NCI-H82 treated with DMSO at 0.1 percent for 48 hours (cell line): ENCODE data around the gene TIE1.

ENCODE experiments used
- DNase-seq: peaks from one replicate; lab custom pipeline; 2025; ENCODE audit not compliant: unreplicated experiment; lab: John Stamatoyannopoulos, UW

Gene TIE1

DNA sequence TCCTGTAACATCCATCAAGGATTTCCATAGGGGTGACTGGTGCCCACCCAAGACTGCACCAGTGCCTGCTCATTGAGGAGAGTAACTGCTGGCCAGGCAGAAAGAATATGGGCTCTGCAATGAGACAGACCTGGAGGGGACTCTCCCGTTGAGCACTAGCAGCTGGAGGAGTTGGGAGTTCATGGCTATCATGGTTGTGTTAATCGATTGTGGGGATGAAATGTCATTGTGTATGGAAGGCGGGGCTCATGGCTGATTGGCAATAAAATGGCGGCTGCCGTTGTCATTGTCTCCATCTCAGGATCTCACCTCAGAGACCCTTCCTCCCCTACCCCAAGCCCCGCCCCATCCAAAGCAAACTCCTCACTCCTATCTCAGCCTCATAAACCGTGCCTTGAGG, 27.1 kb upstream of the TIE1 start:
- DNase-seq = no peak

DNA sequence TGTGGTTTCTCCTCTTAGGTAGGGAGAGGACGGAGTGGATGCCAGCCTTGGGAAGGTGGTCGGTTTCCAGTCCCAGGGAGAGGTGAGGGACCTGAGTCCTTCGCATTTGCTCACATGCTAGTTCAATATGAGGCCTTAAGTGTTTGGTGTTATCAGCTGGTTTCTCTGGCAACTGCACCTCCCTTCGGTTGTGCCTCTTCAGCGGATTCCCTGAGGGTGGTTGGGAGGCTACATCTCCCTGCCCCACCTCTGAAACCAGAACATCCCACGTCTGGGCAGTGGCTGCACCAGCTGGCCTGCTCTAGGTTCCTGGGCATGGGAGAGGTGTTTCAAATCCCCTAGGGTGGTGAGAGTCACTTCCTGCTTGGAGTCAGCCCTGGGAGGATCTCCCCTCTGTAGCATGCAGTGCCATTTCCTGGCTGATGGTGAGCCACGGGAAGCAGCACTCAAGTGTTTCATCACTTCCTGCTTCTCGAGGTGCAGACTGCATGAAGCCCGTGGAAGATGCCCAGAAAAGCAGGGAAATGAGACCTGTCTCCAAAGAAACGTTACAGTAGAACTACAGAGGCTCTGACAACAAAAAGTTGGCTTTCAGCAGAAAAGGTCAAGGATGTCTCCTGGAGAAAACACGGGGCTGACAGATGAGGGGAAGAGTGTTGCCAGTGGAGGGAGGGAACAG, 26.5 kb upstream of the TIE1 start:
- DNase-seq = no peak

DNA sequence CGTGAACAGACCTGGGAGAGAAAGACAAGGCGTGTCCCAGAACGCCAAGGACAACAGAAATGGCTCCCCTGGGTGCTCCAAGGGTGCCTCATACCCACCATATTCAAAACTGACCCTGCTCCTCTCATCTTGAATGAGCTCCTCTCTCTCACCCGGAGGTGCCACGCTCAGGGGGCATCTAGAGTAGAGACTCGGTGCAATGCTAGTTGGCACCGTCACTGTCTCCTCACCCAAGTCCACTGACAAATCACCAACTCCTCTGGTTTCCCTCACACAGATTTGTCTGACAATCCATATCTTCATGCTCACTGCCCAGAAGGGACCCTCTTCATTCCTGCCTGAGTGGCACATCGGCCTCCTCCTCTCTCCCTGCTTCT, 26.0 kb upstream of the TIE1 start:
- no peak for DNase-seq

DNA sequence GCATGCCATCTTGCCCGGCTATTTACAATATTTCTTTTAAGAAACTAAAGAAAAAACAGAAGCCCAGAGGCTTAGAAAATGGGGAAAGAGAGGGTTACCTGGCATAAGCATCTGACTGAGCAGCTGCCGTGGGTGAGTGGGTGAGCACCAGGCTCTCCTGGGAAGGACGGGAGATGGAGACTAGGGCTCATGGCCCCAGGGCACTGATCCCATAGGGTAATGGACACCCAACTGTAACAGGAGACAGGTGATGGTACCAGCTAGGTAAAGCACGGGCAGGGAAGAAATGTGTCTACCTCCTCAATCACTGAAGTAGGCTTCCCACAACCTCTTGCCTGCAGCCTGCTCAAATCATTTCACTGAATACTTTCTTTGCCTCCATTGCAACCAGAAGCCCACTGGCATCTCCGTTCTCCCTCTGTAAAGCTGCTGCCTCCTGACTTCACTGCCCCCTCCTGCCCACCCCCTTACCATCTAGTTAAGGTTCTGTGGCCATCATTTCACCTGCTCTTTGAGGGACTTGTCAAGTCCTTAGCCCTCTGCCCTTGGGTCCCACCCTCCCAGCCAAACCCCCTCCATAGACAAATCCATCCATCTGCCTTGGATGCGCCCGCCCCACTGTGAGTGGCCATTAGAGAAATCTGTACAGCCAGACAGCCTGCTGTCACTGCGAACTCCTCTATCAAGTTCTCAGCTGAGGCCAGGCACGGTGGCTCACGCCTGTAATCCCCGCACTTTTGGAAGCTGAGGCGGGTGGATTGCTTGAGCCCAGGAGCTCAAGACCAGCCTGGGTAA, 24.8 kb upstream of the TIE1 start:
- no peak for DNase-seq

DNA sequence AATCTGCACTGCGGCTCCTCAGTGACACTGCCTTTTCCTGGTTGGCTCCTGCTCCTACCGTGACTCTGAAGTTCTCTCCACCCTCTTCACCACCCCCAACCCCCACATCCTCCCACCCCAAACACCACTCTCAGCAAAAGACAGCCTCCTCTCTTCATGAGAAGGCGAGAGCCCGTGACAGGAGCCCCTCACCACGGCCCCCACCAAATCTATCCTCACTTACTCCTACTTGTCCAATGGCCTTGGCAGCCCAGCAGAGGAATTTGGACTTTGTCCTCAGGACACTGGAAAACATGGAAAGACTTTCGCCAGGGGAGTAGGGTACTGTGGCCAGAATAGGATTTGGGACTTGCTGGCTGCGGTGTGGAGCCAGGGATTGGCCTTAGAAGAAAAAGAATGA, 24.1 kb upstream of the TIE1 start:
- DNase-seq = no peak

DNA sequence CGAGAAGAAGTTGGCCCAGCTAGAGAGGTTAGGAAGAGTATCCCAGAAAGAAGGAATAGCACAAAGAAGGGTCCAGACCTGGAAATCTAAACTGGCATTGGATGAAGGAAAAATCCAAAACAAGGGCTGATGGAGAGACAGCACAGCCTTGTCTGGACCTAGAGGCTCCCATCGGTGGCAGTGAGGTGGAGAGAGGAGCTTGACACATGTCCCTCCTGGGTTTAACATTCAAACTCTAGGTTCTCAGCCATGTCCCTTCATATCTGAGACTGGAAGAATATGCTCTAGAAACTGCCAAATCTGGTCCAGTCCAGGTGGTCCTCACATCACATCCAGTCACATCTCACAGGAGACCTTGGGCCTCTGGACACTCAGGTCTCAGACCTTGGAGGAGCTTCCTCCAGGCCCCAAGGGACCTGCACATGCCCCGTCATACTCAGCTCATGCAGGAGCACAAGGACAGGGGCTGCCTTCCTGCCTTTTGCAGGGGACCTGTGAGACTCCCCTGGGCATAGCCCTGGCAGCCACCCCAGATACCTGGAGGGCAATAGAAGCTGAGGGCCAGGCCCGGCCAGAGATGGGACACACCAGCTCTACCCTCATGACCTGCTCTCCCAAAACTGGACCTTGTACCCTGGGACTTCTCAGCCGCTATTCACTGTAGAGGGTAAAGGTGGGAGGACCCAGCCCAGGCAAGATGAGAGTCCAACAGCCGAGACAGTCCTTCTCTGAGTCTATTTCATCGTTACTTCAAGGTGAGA, 23.5 kb upstream of the TIE1 start:
- no peak for DNase-seq

DNA sequence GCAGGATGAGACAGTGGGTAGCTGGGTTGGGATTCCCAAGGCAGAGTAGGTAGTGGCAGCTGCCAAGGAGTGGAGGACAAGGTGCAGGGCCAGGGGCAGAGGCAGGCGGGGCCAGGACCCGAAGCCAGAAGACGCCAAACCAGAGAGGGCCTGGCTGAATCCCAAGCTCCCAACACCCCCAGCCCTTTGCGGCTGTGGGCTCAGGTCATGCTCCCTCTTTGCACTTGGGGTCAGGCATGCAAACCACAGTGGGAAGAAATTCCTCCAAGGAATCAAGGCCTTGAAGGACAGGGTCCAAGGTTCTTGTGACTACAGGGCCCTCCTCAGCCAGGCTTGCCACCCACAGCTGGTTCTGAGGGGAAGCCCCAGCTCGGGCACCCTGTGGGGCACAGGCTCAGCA, 21.6 kb upstream of the TIE1 start:
- no peak for DNase-seq

DNA sequence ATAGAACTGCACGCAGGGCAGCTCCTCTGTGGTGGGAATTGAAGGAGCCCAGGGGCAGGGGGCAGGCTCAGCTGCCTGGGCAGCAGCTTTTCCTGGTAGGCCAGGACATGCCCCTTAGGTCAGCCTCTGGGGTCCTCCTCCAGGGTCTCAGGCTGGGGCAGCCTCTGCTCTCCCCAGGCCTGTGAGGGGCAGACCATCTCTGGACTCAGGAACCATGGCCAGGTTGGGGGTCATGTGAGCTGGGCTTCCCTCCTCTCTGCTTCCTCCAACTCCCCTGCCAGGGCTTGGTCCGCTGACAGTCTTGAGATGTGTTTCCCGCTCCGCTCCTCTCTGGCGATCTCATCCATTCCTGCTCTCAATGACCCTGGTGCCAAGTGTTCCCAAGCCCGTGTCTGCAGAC, 21.1 kb upstream of the TIE1 start:
- no peak for DNase-seq

DNA sequence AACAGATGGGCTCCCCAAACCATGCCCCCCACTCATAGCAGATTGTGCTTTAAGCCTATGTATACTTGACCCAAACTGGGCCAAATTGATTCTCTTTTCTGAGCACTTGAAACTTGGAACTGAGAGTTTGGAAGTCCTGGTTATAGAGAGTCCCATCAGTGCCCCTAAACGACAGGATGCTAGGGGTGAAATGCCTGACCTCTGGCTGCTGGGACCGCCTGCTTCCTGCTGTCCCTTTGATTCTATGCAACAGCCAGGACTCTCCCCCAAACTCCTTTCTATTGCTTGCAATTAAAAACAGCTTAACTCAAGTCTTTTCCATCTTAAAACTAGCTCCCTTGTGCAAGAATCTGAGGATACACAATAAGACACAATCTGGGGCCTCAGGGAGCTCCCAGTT, 20.1 kb upstream of the TIE1 start:
- DNase-seq = no peak

DNA sequence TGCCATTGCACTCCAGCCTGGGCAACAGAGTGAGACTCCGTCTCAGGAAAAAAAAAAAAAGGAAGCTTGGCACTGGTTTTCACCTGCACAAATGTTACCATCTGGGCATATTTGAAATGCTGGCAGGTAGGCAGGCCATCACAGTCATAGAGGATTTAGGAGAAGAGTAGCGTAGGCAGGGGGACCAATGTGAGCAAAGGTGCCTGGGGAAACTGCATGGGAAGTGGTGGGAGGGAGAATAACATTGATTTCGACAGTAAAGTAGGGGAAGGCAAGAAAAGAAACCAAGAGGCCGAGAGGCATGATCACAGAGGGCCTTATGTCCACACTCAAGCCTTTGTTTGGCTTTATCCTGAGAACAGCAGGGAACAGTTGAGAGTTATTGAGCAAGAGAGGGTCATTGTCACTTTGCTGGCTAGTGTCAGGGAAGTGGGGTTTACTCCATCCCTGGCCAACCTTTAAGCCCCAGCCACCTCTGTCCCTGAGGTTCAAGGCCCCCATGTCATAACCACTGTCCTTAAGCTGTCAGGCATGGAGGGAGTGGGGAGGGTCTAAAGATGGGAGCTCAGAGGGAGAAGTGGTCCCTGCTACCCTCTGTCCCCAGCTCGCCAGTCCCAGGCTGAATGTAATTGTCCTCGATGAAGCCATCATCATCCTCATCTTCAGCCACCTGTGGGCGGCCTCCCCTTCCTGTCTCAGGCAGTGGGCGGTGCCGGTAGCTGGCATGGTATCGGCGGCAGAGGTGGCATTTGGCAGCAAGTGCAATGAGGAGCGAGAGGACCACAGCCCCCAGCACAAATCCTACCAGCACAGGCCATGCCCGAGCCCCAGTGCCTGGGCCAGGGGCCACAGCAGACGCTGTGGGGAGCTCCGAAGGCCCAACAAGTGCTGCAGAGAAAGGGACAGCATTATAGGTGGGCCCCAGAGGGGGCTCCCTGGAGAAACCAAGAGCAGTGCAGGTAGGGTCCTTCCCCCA, 18.3 kb upstream of the TIE1 start:
- DNase-seq = no peak

DNA sequence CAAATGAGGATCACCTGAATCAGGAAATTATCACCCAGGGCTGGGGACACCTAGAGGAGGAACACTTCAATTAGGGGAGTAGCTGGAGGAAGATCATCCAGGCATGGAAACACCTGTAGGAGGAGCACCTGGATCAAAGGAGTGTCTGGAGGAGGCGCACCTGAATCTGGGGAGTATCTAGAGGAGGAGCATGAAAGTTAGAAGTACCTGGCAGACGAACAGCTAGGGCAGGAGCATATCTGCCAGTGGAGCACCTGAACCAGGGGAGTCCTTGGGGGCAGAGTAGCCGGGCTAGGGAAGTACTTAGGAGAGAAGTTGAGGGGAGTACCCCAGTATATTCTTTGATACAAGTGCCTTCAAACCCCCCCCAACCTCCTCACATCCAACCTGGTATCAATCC, 16.7 kb upstream of the TIE1 start:
- no peak for DNase-seq

DNA sequence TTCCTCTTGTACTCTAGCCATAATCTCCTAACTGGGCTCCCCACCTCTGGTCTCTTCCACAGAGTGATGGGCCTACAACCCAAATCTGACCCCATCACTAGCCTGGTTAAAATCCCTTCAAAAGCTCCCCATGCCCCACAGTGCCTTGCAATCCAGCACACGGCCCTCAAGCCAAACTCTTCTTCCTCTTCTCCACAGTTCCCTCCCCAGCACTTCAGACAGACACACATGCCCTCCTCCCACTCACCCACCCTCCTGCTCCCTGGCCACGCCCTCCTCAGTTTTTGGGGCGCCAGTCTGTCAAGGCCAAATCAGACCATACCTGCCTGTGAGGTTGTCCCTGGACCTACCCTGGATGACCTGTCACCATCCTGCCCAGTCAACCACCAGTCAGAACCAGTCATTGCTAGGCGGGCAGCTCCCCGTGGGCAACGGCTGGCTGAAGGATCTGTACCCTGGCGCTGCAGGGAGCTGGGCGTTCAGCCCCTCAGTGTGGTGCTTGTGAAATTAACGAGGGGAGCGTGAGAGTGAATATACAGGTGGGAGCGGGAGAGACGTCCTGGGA, 16.2 kb upstream of the TIE1 start:
- no peak for DNase-seq

DNA sequence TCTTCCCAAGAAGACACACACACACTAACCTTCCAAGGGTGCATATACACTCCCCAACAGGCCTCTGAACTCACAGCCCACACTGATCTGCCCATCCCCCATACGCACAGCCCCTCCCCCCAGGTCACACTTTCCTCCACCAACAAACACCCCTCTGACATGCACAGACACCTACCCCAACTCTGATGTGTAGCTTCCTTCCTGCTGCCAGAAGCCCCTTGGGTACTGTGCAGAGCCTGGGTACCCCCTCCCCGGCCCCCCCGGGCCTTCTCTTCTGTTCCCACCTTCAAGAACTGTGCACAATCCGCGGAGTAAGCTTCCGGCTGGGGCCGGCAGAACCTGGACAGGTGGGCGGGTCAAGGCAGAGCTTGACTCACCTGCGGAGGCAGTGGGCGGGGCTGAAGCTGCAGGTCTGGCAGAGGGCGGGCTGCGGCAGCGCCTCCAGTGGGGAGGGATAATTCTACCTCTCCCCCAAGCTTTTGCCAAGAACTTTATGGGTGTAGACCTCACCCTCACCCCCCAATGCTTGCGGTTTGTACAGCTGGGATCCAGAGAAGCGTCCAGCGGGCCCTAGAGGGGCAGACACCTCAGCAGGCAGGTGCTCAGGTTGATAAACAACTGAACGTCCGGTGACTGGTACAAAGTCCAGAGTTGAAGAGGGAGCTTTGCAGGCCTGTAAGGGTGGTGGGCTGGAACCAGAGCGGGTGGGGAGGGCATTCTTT, 15.4 kb upstream of the TIE1 start, which contains the start of gene C1orf210:
Gene C1orf210, minus strand, starts transcription at position 313 of the 722 bp plus-strand sequence. CDS start 2,311 bp downstream, outside the sequence.
- no peak for DNase-seq

DNA sequence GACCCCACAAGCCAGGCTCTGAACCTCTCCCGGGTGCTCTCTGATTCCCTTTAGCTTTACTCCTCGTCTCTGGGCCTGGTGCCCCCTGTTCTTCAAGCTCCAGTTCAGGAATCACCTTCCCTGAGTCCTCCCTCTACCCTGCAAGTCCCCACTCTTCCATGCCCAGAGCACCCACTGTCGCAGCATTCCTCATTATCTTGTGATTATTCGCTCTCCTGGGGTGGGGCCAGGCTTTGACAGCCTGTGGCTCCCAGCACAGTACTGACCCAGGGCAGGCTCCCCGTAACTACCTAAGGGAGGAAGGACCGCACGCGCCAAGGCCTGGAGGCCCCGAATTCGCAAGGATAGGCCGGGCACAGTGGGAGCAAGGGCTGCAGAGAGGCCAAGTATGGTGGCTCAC, 14.7 kb upstream of the TIE1 start:
- DNase-seq = no peak

DNA sequence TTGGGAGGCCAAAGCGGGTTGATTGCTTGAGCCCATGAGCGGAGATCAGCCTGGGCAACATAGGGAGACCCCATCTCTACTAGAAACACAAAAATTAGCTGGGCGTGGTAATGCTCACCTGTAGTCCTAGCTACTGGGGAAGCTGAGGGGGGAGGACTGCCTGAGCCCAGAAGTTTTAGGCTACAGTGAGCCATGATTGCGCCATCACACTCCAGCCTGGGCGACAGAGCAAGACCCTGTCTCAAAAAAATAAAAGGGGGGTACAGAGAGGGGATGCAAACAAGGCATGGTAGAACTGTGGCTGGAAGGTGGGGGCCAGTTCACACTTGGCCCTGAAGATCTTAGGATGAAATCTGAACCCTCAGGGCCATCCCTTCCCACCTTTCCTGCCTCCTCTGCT, 14.2 kb upstream of the TIE1 start:
- no peak for DNase-seq

DNA sequence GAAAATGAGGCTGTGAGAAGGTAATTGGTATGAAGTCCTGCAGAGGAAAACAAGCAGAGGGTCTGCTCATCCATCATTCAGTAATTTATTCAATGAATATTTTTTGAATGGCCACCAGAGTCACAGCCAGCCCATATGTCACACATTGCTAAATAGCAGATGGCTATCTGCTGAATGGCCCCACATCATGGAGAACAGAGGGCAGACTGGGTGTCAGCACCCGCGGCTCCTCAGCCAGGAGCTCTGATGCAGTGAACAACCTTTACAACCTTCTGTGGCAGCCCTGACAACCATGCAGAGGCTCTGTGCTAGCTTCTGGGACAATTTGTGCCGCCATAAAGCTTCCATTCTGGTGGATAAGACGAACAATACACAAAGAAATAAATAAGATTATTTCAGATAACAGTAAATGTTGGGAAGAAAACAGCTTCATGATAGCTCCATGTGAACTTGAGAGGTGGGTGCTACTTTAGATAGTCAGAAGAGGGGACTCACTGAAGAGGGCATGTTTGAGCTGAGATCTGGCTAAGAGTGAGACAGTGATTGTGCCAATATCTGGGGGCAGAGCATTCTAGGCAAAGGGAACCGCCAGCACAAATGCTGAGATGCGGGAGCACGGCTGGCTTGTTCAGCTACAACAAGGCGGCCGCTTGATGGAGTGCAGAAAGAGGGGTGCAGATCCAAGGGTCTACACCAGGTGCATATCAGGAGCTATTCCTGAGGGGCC, 12.6 kb upstream of the TIE1 start:
- DNase-seq = no peak

DNA sequence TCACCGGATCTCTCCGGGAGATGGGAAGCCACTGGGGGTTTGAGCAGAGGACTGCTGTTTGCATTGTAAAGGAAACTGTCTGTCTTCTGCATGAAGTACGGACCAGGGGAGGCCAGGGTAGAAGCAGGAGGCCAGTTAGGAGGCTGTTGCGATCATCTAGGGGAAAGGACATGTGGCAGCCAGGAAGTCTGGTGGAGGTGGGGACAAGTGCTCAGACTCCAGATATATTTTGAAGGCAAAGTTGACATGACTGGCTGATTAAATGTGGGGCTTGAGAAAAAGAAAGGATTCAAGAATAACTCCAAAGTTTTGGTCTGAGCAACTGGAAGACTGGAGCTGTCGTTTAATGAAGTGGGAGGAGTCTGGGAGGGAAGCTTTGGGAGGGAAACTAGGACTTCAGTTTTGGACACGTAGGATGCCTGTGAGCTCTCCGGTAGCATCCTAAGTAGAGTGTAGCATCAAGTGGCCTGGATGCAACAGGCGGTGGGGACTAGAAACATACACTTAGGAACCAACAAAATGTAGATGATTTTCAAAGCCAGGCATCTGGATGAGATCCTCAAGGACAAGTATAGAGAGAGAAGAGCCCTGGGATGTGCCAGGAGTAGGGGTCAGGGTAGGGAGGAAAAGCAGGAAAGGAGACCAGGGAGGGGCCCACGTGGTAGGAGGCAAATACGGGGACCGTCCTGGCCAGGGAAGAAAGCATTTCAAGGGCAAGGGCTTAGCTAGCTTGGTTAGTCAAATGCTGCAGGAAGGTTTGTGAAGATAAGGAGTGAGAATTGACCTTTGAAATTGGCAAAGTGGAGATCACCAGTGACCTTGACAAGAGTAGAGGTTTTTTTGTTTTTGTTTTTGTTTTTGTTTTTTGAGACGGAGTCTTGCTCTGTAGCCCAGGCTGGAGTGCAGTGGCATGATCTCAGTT, 11.7 kb upstream of the TIE1 start:
- DNase-seq = no peak

DNA sequence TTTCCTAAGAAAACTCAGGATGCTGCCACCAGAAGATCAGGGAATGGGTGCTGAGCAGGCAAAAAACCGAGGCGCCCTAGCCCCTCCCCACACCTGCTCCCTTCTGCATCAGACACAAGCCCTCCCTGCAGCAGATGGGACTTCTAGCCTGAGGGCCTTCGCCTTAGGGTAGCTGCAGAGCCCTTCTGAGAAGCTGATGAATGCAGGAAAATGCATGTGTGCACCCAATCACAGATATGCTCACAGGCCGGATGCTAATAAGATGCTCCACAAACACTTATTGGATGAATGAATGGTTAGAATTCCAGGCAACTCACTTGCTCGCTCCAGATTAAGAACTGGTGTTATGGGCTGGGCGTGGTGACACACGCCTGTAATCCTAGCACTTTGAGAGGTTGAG, 8.6 kb upstream of the TIE1 start:
- no peak for DNase-seq
